NCI-H2107 treated with DMSO at 0.1 percent for 48 hours (cell line): Measurements from ENCODE around the gene GAL.
"Not testable (repeated sequence)": the region's sequence is repeated elsewhere in the genome, so short reads cannot be mapped to it uniquely, and the experiment has no call there.

Experiments
- DNase-seq: peaks from one replicate; lab custom pipeline; 2025; ENCODE audit not compliant: unreplicated experiment; lab: John Stamatoyannopoulos, UW

Gene GAL

GRCh38 chr11:68684385-68685356, at the start of gene GAL:
Gene GAL (plus strand): TSS chr11:68684544. CDS start chr11:68684924, 380 bp downstream.
- no peak for DNase-seq

GRCh38 chr11:68634606-68635005, 49.7 kb upstream of the GAL start:
- DNase-seq = not testable (repeated sequence)

DNA sequence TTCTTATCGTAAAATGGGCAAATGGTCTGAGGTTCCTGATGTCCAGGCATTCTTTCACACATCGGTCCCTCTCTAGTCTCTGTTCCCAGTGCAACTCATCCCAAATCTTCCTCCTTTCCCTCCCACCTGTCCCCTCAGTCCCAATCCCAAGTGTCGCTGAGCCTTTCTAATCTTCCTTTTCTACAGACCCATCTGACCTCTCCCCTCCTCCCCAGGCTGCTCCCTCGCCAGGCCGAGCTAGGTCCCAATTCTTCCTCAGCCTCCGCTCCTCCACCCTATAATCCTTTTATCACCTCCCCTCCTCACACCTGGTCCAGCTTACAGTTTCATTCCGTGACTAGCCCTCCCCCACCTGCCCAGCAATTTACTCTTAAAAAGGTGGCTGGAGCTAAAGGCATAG, 49.2 kb upstream of the GAL start:
- DNase-seq = not testable (repeated sequence)

- not testable (repeated sequence) for DNase-seq
These were observed 48.5 kb upstream of the GAL start for GRCh38 chr11:68635883-68636282.

- not testable (repeated sequence) for DNase-seq
These were observed 45.0 kb upstream of the GAL start for GRCh38 chr11:68639322-68639721.

DNA sequence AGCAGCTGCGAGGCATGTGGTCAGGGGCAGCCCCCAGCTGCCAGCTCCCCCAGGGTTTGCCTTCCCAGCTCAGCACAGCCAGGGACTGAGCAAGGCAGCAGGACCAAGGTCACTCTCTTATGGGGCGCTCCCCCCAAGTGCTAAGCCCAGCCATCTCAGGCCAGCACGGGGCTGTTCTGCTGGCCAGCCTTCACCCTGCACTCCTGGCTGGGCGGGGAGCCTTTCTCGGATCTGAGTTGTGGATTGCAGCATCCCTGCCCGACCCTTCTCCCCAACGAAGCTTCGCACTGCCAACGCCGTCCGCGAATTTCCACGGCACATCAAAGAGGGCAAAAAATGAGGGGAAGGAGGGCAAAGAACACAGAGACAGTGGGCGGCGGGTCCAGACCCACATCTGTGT, 42.5 kb upstream of the GAL start:
- DNase-seq = no peak

DNA sequence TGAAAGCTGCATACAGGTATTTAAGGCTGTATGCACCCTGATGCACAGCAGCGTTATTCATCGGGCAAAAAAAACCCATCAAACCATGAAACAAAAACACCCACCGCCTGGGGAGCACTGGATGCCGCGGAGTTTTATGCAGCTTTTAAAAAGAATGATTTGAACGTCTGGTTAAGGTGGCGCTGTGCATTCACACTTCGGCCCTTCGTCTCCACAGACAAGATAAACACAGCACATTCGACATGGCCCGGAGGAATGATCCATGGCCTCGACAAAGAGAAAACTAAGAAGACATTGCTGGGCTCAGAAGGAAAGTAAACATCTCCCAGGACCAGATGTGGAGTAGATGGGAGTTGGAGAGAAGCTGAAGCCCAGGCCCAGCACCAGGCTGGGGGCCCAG, 40.8 kb upstream of the GAL start:
- no peak for DNase-seq

DNA sequence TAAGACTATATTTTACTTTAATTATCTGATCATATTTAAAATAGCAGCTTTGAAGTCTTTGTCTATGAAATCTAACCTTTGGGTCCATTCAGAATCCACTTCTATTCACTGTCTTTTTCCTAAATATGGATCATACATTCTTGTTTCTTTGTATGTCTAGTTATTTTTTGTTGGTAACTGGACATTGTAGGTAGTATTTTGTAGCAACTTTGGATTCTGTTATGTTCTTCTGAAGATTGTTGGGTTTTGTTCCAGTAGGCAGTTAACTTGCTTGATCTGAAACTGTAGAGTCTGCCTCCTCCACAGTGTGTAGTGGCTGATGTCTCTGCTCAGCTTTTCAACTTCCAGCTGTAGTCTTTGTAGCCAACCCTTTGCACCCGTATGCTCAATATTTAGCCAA, 37.5 kb upstream of the GAL start:
- no peak for DNase-seq

DNA sequence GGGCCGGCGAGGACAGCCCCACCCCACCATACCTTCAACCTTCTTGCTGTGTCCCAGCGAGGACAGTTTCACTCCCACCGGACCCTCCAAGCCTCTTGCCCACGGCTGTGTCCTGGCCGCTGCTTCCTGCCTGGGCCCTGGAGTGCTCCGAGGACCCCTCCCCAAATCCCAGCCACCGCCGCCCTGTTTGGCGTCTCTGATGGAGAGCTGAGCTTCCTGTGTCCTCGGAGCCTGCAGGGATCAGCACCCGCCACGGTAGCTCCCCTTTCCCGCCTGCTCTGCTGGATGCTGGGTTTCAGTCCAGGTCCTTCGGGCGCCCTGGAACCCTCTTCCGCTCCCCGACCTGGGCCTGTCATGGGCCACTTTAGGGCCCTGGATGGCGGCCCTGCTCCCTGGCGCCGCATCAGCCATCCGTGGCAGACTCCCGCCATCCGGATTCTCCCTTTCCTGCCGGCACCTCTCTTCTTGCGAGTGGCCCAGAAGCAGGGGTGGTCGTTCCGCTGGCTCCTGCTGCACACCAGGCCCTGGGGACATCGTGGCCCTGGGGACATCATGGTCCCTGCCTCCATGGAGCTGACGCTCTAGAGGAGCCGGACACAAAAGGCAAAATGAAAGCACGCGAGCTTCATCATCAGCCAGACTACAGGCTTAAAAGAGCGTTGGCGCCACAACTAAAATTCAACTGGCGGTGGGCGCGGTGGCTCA, 34.3 kb upstream of the GAL start:
- DNase-seq = no peak

DNA sequence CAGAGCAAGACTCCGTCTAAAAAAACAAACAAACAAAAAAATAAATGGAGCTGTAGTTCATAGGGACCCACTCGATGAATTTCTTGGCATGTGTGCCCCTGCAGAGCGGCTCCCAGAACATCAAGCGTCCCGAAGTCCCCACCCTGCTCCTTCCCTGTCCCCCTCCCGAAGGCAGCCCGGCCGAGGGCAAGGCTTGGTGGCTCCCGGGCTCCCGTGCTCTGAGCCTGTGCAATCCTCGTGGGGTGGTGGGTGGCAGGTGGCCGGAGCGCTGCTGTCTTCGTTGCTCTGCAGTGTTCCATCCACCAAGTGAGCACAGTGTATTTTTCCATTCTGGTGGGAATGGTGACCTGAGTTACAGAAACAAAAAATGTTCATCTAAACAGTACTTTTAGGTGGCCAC, 33.5 kb upstream of the GAL start:
- DNase-seq = no peak

GRCh38 chr11:68651208-68651984, 32.9 kb upstream of the GAL start:
- no peak for DNase-seq

GRCh38 chr11:68651985-68652682, 32.2 kb upstream of the GAL start:
- DNase-seq = no peak

DNA sequence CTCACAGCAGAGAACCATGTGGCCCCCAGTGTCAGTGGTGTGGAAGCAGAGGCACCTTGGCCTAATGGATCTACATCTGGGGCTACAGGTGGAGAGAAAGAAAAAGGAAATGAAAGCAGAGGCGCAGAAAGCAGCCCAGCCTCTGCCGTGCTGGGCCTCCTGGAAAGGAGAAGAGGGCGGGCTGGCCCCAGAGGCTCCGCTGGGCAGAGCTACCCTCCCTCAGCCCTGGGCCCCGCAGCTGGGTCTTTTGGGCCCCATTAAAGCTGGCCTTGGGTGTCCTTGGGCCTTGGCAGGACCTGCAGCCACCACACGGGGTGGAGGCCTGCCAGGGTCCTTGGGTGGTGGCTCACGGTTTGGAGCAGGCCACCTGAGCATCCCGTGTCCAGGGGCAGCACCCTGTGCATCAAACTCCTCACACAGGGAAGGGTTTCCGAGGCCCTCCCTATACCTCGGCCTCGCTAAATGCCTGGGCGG, 31.6 kb upstream of the GAL start:
- DNase-seq = no peak

- DNase-seq = no peak
These were observed 30.6 kb upstream of the GAL start for GRCh38 chr11:68653486-68654430.

- DNase-seq = no peak
These were observed 29.4 kb upstream of the GAL start for GRCh38 chr11:68654978-68655377.

DNA sequence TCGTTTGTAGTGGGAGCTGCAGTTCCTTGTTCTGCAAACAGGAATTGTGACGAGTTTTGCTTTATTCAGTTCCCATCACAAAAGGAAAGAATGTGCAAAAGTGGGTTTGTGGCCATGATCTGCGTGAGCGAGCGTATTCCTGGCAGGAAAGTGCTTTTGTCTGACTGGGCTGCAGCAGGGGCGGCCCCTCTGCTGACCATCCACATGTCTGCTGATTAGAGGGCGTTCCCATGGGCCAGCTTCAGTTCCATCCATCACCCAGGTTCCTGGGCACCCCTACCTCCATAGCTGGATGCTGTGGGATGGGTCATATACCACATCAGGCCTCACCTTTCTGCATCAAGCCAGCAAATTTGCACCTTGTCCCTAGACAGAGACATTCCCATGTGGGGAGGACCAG, 28.9 kb upstream of the GAL start:
- DNase-seq = no peak

- DNase-seq = no peak
These were observed 28.5 kb upstream of the GAL start for GRCh38 chr11:68655806-68656205.

DNA sequence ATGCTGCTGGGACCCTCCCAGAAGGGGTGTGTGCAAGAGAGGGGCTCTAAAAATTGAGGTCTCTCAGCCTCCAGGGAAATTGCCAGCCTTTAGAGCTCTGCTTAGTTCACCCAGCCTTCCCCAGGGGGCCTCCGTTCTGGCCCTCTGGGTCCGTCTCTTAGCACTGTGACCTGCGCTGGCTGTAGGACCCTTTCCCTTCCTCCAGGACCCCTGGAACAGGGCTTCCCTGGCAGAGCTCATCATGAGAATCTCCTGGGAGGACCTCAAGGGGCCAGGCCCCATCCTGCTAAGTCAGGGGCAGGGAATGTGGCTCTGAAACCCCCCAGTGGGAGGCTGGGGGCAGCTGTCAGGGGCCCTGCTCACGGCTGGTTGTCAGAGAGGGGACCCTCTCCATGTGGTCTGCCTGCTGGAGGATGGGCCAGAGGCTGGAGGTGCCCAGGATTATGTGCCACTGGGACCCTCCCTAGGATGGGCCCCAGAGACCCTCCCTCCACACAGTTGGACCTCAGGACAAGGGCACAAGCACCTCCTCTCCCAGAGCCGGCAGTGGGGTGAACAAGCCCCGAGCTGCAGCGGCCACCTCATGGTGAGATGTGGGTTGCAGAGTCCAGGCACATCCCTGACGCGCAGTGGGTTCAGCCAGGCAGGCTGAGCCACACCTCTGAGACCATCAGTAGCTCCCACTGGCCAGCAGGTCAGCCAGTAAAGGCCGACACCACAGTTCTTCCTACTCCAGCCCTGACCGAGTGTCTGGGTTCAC, 27.1 kb upstream of the GAL start:
- DNase-seq = no peak

DNA sequence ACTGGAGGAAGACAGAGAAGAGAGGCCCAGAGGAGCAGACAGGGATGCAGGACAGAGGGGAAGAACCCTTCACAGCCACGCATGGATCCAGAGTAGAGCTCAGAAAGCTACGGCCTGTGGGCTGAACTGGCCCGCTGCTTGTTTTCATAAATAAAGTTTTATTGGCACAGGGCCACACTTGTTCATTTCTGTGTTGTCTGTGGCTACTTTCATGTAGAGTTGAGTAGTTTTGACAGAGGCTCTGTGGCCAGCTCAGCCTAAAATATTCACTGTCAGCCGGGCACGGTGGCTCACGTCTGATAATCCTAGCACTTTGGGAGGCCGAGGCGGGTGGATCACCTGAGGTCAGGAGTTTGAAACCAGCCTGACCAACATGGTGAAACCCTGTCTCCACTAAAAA, 26.2 kb upstream of the GAL start:
- no peak for DNase-seq
